Measurements from ENCODE around the gene CLASRP.

GRCh38 chr19:45071969-45072790, 33.3 kb downstream of the CLASRP start:
- TF ChIP-seq POLR2A (IDR thresholded peaks at IDR 0.05; ENCODE audit: low read length): no peak
- TF ChIP-seq HMGXB4 (CRISPR knock-in tag; IDR thresholded peaks at IDR 0.05; ENCODE audit: borderline replicate concordance): no peak
- no peak for TF ChIP-seq KDM1A (IDR thresholded peaks at IDR 0.05; ENCODE audit: low read depth)
- no peak for TF ChIP-seq RNF2 (IDR thresholded peaks at IDR 0.05; ENCODE audit: borderline replicate concordance, low read depth)
- no peak for TF ChIP-seq SREBF2 (IDR thresholded peaks at IDR 0.05)
- TF ChIP-seq ESRRA (IDR thresholded peaks at IDR 0.05; ENCODE audit: borderline replicate concordance, low read length): no peak
- TF ChIP-seq BHLHE40 (IDR thresholded peaks at IDR 0.05; ENCODE audit: low read depth, low read length): no peak

Data from A549 (cell line).